Myocyte (in vitro differentiated cells): ENCODE measurements around the gene GABARAPL1. TPM values are rescaled to one million over a fixed set of nuclear protein-coding genes. Genes with fewer than 3 reads are reported as not detected.
"Not testable (repeated sequence)": the region's sequence is repeated elsewhere in the genome, so short reads cannot be mapped to it uniquely, and the experiment has no call there.

Experiments used
- DNase-seq: peaks from one replicate; pipeline ENCODE4 v3.0.0-alpha.2; 2012; ENCODE audit warnings: low read depth
- total RNA-seq: library from RNA; depleted of rRNA; stranded (reverse); fragments of >200 nt; gene quantifications from 2 replicates; pipeline ENCODE4 v1.2.3, GENCODE V29; 2014

The GABARAPL1 gene
- total RNA-seq, 1 donor from 2014 or later, result 61.1 TPM

DNA sequence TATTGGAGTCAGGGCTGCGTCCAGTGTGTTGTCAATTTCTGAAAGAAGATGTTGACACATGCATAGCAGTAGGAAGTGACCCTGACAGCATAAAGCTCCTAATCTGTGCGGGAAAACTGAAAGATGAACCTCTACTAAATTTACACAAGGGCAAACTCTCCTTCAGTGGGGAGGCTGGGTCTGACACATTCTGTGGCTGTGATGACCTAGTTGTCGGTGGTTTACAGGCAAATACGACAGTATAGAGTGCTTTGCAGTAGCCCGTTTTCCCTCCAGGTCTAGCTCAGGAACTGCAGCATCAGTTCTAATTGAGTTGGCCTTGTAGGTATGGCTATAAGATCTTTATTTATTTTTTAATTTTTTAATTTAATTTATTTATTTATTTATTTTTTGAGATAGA, 14.8 kb upstream of the GABARAPL1 start:
- DNase-seq, result no peak

DNA sequence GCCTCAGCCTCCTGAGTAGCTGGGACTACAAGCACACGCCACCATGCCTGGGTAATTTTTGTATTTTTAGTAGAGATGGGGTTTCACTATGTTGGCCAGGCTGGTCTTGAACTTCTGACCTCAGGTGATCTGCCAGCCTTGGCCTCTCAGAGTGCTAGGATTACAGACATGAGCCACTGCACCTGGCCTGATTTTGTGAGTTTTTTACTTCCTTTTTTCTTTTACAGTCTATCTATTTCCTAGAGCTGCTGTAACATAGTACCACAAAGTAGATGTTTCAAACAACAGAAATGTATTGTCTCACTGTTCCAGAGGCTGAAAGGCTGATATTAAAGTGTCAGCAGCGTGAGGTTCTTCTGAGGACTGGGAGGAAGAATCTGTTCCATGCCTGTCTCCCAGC, 8.2 kb upstream of the GABARAPL1 start:
- not testable (repeated sequence) for DNase-seq

GRCh38 chr12:10205220-10205807, 7.4 kb upstream of the GABARAPL1 start:
- DNase-seq, result no peak

DNA sequence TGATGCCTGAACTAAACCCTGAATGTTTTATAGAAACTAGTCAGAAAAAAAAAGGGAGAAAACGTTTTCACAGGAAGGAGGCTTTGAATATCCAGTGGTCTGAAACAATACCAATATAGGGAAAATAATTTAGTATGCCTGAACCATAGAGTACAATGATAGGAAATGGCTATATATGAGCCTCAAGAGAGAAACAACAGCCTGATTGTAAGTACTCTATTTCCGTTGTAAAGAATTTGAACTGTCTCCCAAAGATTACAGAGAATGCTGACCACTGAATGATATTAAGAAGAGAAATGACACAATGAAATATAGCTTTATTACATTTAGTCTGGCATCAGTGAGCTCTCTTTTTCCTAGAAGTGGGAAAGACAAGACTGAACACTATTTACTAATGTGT, 5.5 kb upstream of the GABARAPL1 start:
- DNase-seq, result no peak

DNA sequence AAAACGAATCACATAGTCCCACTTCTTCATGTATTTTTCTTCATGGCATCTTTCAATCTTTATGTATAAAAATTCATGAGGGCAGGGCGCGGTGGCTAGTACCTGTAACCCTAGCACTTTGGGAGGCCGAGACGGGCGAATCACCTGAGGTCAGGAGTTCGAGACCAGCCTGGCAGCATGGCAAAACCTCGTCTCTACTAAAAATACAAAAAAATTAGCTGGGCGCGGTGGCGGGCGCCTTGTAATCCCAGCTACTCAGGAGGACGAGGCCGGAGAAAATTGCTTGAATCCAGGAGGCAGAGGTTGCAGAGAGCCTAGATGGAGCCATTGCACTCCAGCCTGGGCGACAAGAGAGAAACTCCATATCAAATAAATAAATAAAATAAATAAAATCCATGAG, 2.5 kb upstream of the GABARAPL1 start:
- DNase-seq, result no peak

GRCh38 chr12:10211101-10211939, 1.4 kb upstream of the GABARAPL1 start:
- no peak for DNase-seq

DNA sequence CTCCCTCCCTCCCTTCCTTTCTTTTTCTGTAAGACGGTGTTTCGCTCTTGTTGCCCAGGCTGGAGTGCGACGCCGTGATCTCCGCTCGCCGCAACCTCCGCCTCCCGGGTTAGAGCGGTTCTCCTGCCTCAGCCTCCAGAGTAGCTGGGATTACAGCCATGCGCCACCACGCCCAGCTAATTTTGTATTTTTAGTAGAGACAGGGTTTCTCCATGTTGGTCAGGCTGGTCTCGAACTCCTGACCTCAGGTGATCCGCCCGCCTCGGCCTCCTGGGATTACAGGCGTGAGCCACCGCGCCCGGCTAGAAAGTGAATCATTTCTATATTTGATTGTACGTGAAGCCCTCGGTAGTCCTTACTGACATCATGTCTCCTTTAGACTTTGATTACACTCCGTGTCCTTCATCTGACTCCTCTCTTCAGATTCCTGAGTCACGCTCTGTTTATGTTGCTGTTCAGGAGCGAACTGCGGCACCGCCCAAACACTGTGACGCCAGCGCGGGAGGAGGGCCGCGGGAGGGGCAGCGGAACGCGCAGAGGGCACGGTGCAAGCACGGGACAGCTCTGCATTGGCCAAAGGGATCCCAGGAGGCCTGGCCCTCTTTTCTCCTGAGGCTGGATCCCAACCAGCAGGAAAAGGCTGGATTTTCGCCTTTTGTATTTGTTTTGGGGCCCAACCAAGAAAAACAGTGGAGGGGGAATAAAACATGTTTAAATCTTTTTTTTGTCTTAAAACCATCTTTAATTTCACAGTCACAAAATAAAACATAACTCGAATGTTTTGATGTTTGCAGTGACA, 538 bp upstream of the GABARAPL1 start:
- DNase-seq, result peak; percentile 99

- DNase-seq, result peak; percentile 93
Measured at GRCh38 chr12:10213168-10214135, 775 bp downstream of the GABARAPL1 start.

DNA sequence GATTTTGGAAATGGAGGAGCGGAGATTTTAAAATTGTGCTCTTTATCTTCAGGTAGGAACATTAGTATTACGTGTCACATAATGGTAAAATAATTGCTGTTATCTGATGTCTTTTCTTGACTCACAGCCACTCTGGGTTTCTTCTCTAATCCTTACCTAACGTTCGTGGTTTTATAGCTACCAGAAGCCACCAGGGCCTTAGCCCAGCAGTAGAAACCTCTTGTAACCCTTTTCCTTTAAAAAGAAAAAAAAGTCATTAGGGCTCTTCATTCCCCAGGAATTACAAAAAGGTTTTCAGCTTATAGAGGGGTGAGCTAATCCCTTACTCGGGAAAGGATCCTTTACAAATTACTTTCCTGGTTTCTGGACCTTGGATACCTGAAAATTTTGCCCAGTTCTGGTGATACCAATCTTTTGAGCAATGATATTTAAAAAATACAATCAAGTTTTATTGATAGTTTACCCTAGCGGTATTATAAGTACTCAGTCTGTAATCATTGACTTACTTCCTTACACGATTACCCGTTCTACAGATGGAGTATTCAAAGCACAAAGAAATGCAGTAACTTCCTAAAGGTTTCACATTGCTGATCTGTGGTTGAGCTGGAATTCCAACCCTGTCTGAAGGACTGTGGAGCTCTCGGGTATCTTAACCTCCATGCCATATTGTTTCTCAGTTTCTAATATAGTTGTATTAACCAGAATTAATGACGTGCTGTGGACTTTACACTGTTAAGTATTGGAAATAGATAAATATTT, 1.6 kb downstream of the GABARAPL1 start:
- DNase-seq, result peak; percentile 51

DNA sequence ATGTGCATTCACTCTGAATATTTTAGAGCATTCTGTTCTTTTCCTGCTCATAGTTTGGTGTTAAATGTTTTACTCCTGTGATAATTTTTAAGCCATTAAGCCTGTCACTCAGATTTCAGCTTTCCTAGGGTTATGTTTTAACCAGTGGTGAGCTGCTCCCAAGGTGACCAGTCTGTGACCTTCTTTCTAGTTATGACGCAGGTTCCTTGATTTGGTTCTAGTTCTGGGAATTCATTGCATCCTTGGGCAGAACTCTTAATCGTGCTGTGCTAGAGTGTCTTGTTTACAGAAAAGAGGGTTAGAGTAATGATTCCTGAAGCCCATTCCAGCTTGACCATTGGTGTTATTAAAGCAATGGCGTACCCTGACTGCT, 2.2 kb downstream of the GABARAPL1 start:
- no peak for DNase-seq

DNA sequence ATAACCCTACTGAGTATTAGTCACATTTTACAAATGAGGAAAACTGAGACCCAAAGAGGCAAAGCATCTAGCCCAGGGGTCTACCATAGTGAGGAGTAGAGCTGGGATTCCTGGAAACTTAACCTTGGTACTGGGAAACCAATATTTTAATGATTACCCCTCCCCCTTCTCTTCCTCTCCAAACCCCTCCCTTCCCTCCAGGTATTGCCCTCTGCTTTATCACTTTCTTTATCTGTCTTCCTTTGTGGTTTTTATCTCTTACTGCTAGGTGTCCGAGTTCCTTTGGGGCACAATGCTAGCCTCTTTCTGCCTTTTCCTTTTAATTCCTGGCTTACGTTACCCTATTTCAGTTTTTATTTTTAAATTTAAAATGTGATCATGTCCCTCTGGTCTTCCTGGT, 2.8 kb downstream of the GABARAPL1 start:
- no peak for DNase-seq

DNA sequence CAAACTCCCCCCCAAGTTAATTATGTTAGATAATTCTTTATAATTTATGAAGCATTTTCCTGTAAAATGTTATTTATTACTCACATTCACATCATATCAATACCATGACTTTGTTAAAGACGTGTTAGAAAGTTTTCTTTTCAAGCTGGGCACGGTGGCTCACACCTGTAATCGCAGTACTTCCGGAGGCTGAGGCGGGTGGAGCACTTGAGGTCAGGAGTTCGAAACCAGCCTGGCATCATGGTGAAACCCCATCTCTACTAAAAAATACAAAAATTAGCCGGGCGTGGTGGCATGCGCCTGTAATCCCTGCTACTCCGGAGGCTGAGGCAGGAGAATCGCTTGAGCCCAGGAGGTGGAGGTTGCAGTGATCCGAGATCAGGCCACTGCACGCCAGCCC, 3.3 kb downstream of the GABARAPL1 start:
- DNase-seq, result not testable (repeated sequence)

GRCh38 chr12:10218021-10218420, 5.3 kb downstream of the GABARAPL1 start:
- no peak for DNase-seq

- no peak for DNase-seq
Measured at GRCh38 chr12:10220398-10221077, 7.9 kb downstream of the GABARAPL1 start.

DNA sequence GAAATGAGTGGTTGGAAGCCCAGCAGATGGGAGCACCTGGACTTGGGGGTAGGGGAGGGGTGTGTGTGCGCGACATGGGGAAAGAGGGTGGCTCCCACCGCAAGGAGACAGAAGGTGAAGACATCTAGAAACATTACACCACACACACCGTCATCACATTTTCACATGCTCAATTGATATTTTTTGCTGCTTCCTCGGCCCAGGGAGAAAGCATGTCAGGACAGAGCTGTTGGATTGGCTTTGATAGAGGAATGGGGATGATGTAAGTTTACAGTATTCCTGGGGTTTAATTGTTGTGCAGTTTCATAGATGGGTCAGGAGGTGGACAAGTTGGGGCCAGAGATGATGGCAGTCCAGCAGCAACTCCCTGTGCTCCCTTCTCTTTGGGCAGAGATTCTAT, 9.2 kb downstream of the GABARAPL1 start:
- no peak for DNase-seq

GRCh38 chr12:10223208-10223607, 10.5 kb downstream of the GABARAPL1 start:
- DNase-seq, result no peak

GRCh38 chr12:10225426-10225825, 12.7 kb downstream of the GABARAPL1 start:
- not testable (repeated sequence) for DNase-seq

GRCh38 chr12:10226086-10226485, 13.4 kb downstream of the GABARAPL1 start:
- no peak for DNase-seq

DNA sequence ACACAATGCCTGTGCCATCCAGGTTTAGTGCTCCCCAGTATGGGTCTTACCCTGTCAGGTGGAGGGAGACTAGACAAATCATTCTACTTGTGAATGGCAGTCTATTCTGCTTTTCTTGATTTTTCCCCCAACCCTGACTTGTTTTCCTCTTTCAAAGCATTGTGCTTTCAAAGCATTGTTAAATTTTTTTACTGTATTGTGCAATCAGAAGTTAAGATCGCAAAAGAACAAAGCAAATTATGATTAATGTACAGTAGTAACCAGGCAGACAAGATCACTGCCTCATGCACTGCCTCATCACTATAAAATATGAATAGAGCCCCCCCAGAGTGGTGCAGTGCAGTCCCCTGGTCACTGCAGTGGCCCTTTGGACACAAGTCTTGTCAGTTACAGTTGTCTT, 14.1 kb downstream of the GABARAPL1 start:
- DNase-seq, result no peak

DNA sequence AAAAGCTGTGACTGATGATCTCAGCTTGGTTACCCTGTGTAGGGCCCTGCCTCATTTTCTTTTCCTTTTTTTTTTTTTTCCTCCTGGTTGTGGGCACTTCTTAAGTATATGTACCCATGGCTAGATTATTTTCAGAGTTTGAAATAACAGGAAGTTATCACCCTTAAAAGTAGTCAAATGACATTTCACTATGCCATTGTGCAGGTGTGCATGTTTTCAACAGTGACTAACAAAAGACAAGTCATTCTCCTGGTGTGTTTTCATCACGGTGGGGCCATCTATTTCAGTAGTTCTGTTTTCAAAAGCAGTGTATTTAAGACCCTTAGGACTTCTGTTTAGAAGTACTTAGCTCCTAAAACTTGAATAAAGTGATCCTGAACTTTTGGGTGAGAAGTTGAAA, 15.0 kb downstream of the GABARAPL1 start:
- no peak for DNase-seq
